HepG2 (cell line): ENCODE measurements around the gene ENTREP3. TPM values are rescaled to one million over a fixed set of nuclear protein-coding genes. Genes with fewer than 3 reads are reported as not detected.

Experiments used
- CCDC6 ChIP-seq: sonication (generic); formaldehyde crosslinking; IDR thresholded peaks from 2 replicates; pipeline ENCODE4 v1.8.1; 2022; ENCODE audit warnings: mild to moderate bottlenecking, missing genetic modification reagents, moderate library complexity
- HOXA7 ChIP-seq: sonication (generic); formaldehyde crosslinking; IDR thresholded peaks from 2 replicates; pipeline ENCODE4 v1.8.1; 2022; ENCODE audit warnings: mild to moderate bottlenecking, missing genetic modification reagents, moderate library complexity
- KDM1A ChIP-seq: IDR thresholded peaks from 2 replicates; pipeline ENCODE4 v1.6.1; 2016; ENCODE audit warnings: missing compliant biosample characterization
- KDM4B ChIP-seq: sonication (generic); formaldehyde crosslinking; IDR thresholded peaks from 2 replicates; pipeline ENCODE4 v1.4.0; 2020; ENCODE audit warnings: missing genetic modification reagents
- NBN ChIP-seq: fragments of 450-650 bp; conservative IDR thresholded peaks from 2 replicates; pipeline ENCODE4 v1.6.1; 2017
- PPARG ChIP-seq: conservative IDR thresholded peaks from 2 replicates; pipeline ENCODE4 v1.6.1; 2016; ENCODE audit warnings: missing biosample characterization, missing genetic modification reagents
- TOPORS ChIP-seq: sonication (generic); formaldehyde crosslinking; IDR thresholded peaks from 2 replicates; pipeline ENCODE4 v1.8.0; 2023; ENCODE audit warnings: mild to moderate bottlenecking, missing genetic modification reagents
- ZFAT ChIP-seq: sonication (generic); formaldehyde crosslinking; conservative IDR thresholded peaks from 2 replicates; pipeline ENCODE4 v1.8.1; 2023; ENCODE audit warnings: missing genetic modification reagents, inconsistent platforms
- ZNF33B ChIP-seq: sonication (generic); formaldehyde crosslinking; IDR thresholded peaks from 2 replicates; pipeline ENCODE4 v1.5.1; 2020; ENCODE audit warnings: mild to moderate bottlenecking, missing genetic modification reagents
- ZNF549 ChIP-seq: sonication (generic); formaldehyde crosslinking; IDR thresholded peaks from 2 replicates; pipeline ENCODE4 v1.5.0; 2020; ENCODE audit warnings: missing genetic modification reagents
- ZNF709 ChIP-seq: sonication (generic); formaldehyde crosslinking; IDR thresholded peaks from 2 replicates; pipeline ENCODE4 v1.5.0; 2020; ENCODE audit warnings: mild to moderate bottlenecking, missing genetic modification reagents
- ZNF746 ChIP-seq: sonication (generic); formaldehyde crosslinking; IDR thresholded peaks from 2 replicates; pipeline ENCODE4 v1.8.0; 2022; ENCODE audit warnings: mild to moderate bottlenecking, missing genetic modification reagents
- ZNF775 ChIP-seq: sonication (generic); formaldehyde crosslinking; IDR thresholded peaks from 2 replicates; pipeline ENCODE4 v1.4.0; 2020; ENCODE audit warnings: missing genetic modification reagents, mild to moderate bottlenecking, moderate library complexity, borderline replicate concordance
- ZNF792 ChIP-seq: IDR thresholded peaks from 2 replicates; pipeline ENCODE4 v1.6.1; 2016
- ZSCAN31 ChIP-seq: sonication (generic); formaldehyde crosslinking; IDR thresholded peaks from 2 replicates; pipeline ENCODE4 v1.5.0; 2020; ENCODE audit warnings: low read depth, mild to moderate bottlenecking, missing genetic modification reagents
- polyA plus RNA-seq, 8 experiments: library from polyadenylated mRNA; depleted of rRNA in 3 of 8; stranded (reverse) in 7 of 8; unstranded in 1 of 8; fragments of >200 nt; fragmentation: Illumina TruSeq in 4 of 8; extraction: Trizol in 4 of 8; gene quantifications; 2 replicates each; pipeline versions ENCODE4 v1.2.1 to v1.2.3, GENCODE V29; 2011 to 2016; ENCODE audit warnings: low read depth in 4 of 8, missing spikeins in 1 of 8, mixed read lengths in 1 of 8; ENCODE audit not compliant: insufficient read depth in 1 of 8
- total RNA-seq, 5 experiments: library from RNA; depleted of rRNA; stranded (reverse); fragments of >200 nt; fragmentation: Illumina TruSeq; extraction: Trizol; gene quantifications; 2 replicates each; pipeline ENCODE4 v1.2.3, GENCODE V29; 2016; ENCODE audit warnings: low read depth in 1 of 5
- TF ChIP-seq, protein P1 (sequence below): sonication (generic); formaldehyde crosslinking; IDR thresholded peaks from 2 replicates; pipeline ENCODE4 v1.5.0; 2020; ENCODE audit warnings: missing genetic modification reagents
- TF ChIP-seq, protein P2 (sequence below): sonication (generic); formaldehyde crosslinking; IDR thresholded peaks from 2 replicates; pipeline ENCODE4 v1.4.0; 2020; ENCODE audit warnings: missing genetic modification reagents, borderline replicate concordance
- TF ChIP-seq, protein P3 (sequence below): sonication (generic); formaldehyde crosslinking; IDR thresholded peaks from 2 replicates; pipeline ENCODE4 v1.5.0; 2020; ENCODE audit warnings: missing genetic modification reagents
- TF ChIP-seq, protein P4 (sequence below): sonication (generic); formaldehyde crosslinking; IDR thresholded peaks from 2 replicates; pipeline ENCODE4 v1.4.0; 2020; ENCODE audit warnings: missing genetic modification reagents
- TF ChIP-seq, protein P5 (sequence below): sonication (generic); formaldehyde crosslinking; IDR thresholded peaks from 2 replicates; pipeline ENCODE4 v1.9.0; 2022; ENCODE audit warnings: missing genetic modification reagents, mild to moderate bottlenecking, borderline replicate concordance

ENTREP3 gene
- total and polyA plus RNA-seq, 2 of the 13 experiments (the other 11 are each of a cell fraction or from before 2014, with no cell fraction given): 4.1 to 9.9 TPM

DNA sequence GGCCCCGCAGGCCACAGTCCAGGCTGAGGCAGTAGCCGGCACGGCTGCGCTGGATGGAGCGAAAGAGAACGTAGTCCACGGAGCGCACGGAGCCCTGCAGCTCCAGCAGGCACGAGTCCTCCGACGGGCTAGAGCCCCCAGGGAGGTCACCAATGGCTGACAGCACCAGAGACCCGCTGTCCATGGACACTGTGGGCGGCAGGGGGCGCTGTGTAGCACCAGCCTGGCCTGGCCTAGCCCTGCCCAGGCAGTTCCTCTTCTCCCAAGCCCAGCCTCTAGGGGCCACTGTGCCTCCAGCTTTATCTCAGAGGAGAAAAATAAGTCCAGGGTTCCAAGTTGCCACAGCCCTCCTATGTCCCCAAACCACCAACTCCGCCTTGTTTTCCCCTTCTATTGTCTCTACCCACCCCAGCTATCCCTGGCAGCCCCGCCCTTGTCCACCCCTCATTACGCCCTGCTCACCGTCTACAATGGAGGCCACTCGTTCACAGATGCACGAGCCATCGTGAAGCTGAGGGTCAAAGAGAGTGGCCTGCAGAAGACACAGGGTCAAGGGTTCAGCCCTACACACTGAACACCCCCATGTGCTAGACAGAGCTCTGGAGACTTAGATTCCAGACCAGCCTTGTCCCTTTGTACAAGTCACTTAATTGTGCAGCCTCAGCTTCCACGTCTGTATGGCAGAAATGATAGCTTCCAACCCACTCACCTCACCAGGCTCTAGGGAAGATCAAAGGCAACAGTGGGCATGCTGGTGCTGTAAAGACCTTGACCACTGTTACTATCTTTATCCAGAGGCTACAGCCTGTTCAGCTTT is 4.4 kb downstream of the ENTREP3 start (continued):
- TF ChIP-seq ZNF792 (CRISPR knock-in tag) (no peak), ZFAT (no peak), ZNF775 (CRISPR knock-in tag) (no peak), NBN (no peak), HOXA7 (no peak), TOPORS (CRISPR knock-in tag) (no peak), ZSCAN31 (CRISPR knock-in tag) (peak; percentile 63), PPARG (no peak), KDM4B (no peak), ZNF33B (CRISPR knock-in tag) (no peak), ZNF549 (CRISPR knock-in tag) (no peak), ZNF746 (no peak), ZNF709 (no peak; the same call in 1 of the 2 replicates), KDM1A (CRISPR knock-in tag) (no peak), CCDC6 (peak; percentile 49; the same call in 1 of the 2 replicates)
- TF ChIP-seq, protein P1, sequence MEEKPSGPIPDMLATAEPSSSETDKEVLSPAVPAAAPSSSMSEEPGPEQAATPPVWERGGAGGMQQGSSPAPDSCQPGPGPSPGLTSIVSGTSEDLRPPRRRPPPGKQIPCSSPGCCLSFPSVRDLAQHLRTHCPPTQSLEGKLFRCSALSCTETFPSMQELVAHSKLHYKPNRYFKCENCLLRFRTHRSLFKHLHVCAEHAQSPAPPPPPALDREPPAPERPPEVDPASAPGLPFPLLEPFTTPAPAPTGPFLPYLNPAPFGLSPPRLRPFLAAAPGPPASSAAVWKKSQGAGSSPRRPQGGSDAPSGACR (CRISPR knock-in tag): 0 out of 2 replicates have a peak, but pooled peaks have one; percentile 66
- TF ChIP-seq, protein P2, sequence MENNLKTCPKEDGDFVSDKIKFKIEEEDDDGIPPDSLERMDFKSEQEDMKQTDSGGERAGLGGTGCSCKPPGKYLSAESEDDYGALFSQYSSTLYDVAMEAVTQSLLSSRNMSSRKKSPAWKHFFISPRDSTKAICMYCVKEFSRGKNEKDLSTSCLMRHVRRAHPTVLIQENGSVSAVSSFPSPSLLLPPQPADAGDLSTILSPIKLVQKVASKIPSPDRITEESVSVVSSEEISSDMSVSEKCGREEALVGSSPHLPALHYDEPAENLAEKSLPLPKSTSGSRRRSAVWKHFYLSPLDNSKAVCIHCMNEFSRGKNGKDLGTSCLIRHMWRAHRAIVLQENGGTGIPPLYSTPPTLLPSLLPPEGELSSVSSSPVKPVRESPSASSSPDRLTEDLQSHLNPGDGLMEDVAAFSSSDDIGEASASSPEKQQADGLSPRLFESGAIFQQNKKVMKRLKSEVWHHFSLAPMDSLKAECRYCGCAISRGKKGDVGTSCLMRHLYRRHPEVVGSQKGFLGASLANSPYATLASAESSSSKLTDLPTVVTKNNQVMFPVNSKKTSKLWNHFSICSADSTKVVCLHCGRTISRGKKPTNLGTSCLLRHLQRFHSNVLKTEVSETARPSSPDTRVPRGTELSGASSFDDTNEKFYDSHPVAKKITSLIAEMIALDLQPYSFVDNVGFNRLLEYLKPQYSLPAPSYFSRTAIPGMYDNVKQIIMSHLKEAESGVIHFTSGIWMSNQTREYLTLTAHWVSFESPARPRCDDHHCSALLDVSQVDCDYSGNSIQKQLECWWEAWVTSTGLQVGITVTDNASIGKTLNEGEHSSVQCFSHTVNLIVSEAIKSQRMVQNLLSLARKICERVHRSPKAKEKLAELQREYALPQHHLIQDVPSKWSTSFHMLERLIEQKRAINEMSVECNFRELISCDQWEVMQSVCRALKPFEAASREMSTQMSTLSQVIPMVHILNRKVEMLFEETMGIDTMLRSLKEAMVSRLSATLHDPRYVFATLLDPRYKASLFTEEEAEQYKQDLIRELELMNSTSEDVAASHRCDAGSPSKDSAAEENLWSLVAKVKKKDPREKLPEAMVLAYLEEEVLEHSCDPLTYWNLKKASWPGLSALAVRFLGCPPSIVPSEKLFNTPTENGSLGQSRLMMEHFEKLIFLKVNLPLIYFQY (CRISPR knock-in tag): no peak
- TF ChIP-seq, protein P3, sequence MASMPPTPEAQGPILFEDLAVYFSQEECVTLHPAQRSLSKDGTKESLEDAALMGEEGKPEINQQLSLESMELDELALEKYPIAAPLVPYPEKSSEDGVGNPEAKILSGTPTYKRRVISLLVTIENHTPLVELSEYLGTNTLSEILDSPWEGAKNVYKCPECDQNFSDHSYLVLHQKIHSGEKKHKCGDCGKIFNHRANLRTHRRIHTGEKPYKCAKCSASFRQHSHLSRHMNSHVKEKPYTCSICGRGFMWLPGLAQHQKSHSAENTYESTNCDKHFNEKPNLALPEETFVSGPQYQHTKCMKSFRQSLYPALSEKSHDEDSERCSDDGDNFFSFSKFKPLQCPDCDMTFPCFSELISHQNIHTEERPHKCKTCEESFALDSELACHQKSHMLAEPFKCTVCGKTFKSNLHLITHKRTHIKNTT (CRISPR knock-in tag): no peak
- TF ChIP-seq, protein P4, sequence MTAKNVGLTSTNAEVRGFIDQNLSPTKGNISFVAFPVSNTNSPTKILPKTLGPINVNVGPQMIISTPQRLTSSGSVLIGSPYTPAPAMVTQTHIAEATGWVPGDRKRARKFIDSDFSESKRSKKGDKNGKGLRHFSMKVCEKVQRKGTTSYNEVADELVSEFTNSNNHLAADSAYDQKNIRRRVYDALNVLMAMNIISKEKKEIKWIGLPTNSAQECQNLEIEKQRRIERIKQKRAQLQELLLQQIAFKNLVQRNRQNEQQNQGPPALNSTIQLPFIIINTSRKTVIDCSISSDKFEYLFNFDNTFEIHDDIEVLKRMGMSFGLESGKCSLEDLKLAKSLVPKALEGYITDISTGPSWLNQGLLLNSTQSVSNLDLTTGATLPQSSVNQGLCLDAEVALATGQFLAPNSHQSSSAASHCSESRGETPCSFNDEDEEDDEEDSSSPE (CRISPR knock-in tag): peak; percentile 7; the same call in 1 of the 2 replicates
- TF ChIP-seq, protein P5, sequence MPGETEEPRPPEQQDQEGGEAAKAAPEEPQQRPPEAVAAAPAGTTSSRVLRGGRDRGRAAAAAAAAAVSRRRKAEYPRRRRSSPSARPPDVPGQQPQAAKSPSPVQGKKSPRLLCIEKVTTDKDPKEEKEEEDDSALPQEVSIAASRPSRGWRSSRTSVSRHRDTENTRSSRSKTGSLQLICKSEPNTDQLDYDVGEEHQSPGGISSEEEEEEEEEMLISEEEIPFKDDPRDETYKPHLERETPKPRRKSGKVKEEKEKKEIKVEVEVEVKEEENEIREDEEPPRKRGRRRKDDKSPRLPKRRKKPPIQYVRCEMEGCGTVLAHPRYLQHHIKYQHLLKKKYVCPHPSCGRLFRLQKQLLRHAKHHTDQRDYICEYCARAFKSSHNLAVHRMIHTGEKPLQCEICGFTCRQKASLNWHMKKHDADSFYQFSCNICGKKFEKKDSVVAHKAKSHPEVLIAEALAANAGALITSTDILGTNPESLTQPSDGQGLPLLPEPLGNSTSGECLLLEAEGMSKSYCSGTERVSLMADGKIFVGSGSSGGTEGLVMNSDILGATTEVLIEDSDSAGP (CRISPR knock-in tag): peak; percentile 88
